Hematopoietic multipotent progenitor cell treated with erythropoietin and hydrocortisone succinate and interleukin-3 and kit ligand, for 17 days (in vitro differentiated cells): ENCODE results near the gene NBEA.
"Not testable (repeated sequence)": the region's sequence is repeated elsewhere in the genome, so short reads cannot be mapped to it uniquely, and the experiment has no call there.

Source experiments
- DNase-seq: peaks from one replicate; pipeline ENCODE4 v3.0.0-alpha.2; 2015; ENCODE audit warnings: low spot score

The NBEA gene

DNA sequence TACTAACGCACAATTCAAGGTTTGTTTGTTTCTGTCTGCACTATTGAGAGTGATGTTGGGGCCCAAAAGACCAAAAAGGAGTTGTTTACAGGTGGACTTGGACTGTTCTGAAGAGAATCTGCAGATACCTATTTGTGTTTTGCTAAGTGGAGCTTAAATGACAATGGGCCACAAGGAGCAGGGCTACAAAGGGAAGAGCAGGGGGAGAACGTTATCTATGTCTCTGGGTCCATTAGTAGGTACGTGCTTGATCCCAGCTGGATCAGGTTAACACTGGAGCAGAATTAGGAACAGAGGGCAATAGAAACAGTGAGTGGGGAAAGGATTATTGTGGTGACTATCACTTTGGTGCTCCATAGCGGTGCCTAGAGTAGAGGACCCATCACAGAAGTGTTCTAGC, 22.5 kb downstream of the NBEA start:
- DNase-seq: no peak

DNA sequence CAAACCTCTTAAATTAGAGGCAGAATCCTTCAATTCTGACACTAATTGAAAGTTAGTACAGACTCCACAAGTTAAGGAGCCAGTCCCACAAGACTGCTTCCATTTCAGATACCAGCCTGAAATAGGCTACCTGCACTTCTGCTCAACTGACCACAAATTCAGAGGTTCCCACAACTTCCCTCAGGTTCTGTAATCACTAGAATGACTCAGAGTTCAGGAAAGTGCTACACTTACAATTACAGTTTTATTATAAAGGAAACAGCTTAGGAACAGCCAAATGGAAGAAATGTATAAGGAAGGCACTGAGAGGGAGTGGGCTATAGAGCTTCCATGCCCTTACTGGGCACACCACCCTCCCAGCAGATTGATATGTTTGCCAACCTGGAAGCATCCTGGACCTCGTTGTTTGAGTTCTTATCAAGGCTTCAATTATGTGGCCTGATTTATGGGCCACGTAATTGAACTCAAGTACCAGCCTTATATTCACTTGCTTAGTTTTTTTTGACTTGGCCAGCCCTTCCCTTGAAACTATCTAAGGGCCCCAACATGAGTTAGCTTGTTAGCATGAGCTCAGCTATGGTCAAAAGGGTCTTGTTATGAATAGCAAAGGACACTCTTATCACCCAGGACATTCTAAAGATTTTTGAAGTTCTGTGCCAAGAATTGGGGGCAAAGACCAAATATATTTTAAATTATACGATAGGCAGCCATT, 25.9 kb downstream of the NBEA start:
- no peak for DNase-seq

DNA sequence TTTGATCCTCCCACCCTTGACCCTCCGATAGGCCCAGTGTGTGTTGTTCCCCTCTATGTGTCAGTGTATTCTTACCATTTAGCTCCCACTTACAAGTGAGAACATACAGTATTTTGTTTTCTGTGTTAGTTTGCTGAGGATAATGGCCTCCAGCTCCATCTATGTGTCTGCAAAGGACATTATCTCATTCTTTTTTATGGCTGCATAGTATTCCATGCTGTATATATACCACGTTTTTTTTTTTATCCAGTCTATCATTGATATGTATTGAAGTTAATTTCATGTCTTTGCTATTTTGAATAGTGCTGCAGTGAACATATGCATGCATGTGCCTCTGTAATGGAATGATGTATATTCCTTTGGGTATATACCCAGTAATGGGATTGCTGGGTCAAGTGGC, 27.5 kb downstream of the NBEA start:
- not testable (repeated sequence) for DNase-seq

GRCh38 chr13:34970961-34971360, 28.9 kb downstream of the NBEA start:
- DNase-seq: no peak

DNA sequence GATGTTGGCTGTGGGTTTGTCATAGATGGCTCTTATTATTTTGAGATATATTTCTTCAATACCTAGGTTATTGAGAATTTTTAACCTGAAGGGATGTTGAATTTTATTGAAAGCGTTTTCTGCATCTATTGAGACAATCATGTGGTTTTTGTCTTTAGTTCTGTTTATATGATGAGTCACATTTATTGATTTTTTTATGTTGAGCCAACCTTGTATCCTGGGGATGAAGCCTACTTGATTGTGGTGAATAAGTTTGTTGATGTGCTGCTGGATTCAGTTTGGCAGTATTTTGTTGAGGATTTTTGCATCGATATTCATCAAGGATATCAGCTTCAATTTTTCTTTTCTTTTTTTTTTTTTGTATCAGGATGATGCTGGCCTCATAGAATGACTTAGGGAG, 29.4 kb downstream of the NBEA start:
- DNase-seq: no peak

DNA sequence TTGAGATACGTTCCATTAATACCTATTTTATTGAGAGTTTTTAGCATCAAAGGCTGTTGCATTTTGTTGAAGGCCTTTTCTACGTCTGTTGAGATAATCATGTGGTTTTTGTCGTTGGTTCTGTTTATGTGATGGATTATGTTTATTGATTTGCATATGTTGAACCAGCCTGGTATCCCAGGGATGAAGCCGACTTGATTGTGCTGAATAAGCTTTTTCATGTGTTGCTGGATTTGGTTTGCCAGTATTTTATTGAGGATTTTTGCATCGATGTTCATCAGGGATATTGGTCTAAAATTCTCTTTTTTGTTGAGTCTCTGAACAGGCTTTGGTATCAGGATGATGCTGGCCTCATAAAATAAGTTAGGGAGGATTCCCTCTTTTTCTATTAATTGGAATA, 43.1 kb downstream of the NBEA start:
- not testable (repeated sequence) for DNase-seq

GRCh38 chr13:34988330-34988791, 46.3 kb downstream of the NBEA start:
- no peak for DNase-seq

- DNase-seq: no peak
Measured at GRCh38 chr13:34990399-34991214, 48.5 kb downstream of the NBEA start.

DNA sequence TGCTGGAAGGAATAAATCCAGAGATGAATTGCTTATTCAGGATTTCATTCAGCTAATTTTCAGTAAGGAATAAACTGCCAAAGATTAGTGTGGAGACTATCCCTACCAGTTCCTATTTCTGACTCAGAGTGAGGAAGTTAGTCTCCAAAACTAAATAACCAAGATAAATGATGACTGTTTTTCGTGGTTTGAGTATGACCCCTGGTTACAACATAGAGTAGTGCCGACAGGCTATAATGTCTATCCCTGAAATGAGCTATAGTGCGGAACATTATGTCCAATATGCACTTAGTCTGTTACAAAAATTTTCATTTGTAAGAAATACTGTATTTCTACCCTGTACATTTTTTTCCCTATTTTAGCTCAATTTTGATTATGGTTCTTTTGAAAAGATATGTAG, 51.4 kb downstream of the NBEA start:
- no peak for DNase-seq

DNA sequence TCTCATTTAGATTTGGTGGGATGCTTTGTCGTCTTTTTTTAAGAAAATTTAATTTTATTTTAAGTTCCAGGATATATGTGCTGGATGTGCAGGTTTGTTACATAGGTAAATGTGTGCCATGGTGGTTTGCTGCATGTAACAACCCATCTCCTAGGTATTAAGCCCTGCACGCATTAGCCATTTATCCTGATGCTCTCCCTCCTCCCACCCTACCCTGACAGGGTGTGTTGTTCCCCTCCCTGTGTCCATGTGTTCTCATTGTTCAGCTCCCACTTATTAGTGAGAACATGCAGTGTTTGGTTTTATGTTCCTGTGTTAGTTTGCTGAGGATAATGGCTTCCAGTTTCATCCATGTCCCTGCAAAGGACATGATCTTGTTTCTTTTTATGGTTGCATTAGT, 61.7 kb downstream of the NBEA start:
- DNase-seq: not testable (repeated sequence)

GRCh38 chr13:35005051-35005450, 63.0 kb downstream of the NBEA start:
- no peak for DNase-seq

DNA sequence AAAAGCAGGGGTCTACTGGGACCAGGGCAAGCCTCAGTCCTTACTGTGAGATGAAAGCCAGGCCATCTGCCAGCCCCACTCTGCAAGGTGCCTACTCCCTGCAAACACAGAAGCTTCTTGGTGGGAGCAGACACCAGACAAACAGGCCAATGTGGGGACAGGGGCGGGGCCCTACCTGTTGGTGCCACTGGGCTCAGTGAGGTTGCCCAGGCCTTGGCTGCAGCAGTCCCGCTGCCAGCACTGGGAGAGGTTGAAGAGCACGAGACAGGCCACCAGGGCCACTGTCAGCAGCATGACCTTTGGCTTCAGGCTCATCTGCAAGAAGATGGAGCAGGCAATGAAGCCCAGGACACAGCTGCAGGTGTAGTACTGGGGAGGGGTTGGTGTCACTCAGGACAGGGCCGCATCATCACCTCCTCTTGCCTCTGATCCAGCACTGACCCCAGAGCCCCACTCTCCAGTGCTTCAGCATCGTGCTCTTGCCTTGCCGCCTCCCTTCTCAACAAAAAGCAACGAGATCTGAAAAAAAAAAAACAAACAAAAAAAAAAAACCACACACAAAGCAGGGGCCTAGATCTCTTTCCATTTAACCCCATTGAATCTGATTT, 72.6 kb downstream of the NBEA start:
- no peak for DNase-seq

GRCh38 chr13:35016362-35017112, 74.5 kb downstream of the NBEA start:
- DNase-seq: no peak

GRCh38 chr13:35025314-35025713, 83.2 kb downstream of the NBEA start:
- DNase-seq: no peak

DNA sequence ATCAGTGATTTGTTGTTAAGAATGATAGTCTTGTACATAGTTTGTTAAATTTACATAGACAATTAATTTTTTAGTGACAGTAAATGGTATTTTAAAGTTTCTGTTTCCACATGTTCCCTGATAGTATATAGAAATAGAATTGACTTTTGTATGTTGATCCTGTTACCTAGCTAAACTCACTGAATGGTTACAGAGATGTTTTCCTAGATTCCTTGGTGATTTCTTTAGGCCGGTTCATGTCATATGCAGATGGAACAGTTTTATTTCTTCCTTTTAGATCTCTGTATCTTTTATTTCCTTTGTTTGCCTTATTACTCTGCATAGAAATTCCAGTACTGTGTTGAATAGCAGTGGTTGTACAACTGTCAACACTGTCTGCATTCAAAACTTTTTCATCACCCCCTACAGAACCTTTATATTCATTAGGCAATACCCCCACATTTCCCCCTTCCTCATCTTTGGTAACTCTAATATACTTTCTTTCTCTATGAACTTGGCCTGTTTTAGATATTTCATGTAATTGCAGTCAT, 86.3 kb downstream of the NBEA start:
- no peak for DNase-seq

GRCh38 chr13:35039012-35039411, 96.9 kb downstream of the NBEA start:
- no peak for DNase-seq

- no peak for DNase-seq
Measured at GRCh38 chr13:35046587-35046986, 104.5 kb downstream of the NBEA start.

GRCh38 chr13:35055705-35056104, 113.6 kb downstream of the NBEA start:
- DNase-seq: no peak

- DNase-seq: no peak
Measured at GRCh38 chr13:35057858-35058257, 115.8 kb downstream of the NBEA start.

GRCh38 chr13:35058585-35058984, 116.5 kb downstream of the NBEA start:
- not testable (repeated sequence) for DNase-seq

DNA sequence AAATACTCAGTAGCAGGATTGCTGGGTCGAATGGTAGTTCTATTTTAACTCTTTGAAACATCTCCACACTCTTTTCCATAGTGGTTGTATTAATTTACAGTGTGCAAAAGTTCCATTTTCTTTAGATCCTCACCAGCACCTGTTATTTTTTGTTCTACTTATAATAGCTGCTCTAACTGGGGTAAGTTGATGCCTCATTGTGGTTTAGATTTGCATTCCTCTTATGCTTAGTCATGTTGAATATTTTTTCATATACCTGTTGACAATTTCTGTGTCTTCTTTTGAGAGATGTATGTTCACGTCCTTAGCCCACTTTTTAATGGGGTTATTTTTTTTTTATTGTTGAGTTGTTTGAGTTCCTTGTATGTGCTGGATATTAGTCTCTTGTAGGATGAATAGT, 144.6 kb downstream of the NBEA start:
- no peak for DNase-seq

DNA sequence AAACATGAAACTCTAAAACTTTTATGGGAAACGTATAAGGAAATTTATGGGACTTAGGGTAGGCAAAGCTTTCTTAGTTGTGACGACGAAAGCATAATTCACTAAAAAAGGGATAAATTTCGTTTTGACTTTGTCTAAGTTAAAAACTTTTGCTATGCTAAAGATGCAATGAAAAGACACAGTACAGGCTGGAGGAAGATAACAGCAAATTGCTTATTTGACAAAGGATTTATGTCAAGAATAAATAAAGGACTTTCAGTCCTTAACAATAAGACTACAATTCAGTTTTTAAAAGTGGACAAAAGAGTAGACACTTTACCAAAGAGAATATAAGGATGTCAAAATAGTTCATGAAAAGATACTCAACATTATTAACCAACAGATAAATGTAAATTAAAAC, 150.2 kb downstream of the NBEA start:
- no peak for DNase-seq
